ENCODE data around the gene CHM. TPM values are rescaled to one million over a fixed set of nuclear protein-coding genes. Genes with fewer than 3 reads are reported as not detected.

CHM gene
- total RNA-seq, 1 donor from 2014 or later = 15.7 TPM

Small RNA genes within 50 kb of the gene (microRNA-seq; reads per million reads assigned to microRNA genes)
- not detected for gene MIR1321 (ENCODE audit: borderline number of aligned reads)
- gene MIR361 (ENCODE audit: borderline number of aligned reads) = 2,971 reads per million, percentile 86 among the genes with 10 or more reads in this experiment

Other genes with a start within 250 kb of the CHM start
- not detected for gene DACH2, start 100.9 kb upstream of the CHM start, total RNA-seq